Fibroblast of skin of abdomen (primary cell): ENCODE results near the gene OPCML.

ENCODE experiments used
- DNase-seq: peaks from one replicate; pipeline ENCODE4 v3.0.0-alpha.2; 2013

OPCML gene

GRCh38 chr11:133118563-133119268, 413.6 kb downstream of the OPCML start:
- DNase-seq: no peak

GRCh38 chr11:133115099-133115498, 417.2 kb downstream of the OPCML start:
- no peak for DNase-seq

DNA sequence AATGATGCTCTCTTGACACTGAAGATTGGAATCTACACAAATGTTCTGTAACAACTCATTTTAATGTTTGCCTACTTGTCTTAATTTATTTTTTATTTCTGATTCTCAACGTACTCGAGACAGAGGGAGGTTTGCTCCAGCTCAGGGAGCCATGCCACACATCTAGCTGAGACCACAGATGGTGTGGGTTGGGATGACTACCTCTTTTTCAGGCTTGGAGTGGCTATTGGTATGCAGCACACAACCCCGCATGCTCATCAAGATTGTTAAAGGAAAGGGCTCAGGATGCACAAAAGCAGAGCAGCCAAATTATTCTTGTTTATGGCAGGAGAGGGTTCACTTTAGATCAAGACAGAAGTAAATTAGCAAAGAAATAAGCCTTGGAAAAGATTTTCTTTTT, 424.5 kb downstream of the OPCML start:
- DNase-seq: no peak

DNA sequence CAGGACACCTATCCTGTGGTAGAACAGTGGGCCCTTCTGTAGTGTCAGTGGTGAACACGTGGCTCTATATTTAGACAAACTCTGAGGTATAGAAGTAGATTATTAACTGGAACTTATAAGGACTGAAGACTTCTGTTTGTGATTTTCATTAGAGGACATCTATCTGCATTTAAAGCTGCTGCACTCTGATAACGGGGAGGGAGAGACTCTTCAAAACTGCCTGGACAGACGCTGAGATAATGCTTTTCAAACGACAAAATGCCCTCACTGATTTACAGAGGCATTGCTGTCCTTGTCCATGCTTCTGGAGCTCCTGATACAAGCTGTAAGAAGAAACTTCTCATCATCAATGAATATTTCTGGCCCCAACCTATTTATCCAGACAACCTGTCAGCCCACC, 425.2 kb downstream of the OPCML start:
- DNase-seq: no peak

- DNase-seq: no peak
Measured at GRCh38 chr11:133106417-133106816, 425.9 kb downstream of the OPCML start.

DNA sequence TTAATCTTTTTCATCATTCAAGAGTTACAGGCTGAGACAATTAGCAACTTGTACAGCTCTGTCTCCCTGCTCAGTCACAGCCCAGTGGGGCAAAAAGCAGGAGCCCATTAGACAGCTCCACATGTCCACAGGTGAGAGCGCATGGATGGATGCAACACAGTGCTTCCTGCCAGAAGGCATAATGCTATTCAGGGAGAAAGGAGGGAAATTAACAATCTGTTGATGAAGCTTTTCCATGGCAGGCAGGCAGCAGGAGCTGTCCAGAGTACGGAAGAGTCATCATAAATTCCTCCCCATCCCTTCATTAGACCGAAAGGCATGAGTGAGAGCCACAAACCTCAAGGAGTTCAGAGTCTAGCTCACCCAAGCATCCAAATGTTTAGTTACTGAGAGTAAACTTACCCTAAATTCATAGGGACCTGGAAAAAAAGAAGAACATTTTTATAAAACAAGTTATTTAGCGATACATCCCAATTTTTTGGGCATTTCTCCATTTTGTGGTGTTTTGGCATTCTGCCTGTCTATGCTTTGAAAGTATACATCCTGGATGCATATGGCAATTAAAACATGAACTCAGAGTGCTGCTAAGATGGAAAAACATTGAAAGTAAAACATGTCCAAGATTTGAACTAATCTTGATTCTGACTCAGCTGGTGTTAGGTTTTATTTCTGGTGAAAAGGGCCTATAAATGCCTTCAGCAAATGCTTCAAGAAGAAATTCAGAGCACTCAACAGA, 428.1 kb downstream of the OPCML start:
- DNase-seq: no peak

GRCh38 chr11:133096981-133097380, 435.3 kb downstream of the OPCML start:
- no peak for DNase-seq

DNA sequence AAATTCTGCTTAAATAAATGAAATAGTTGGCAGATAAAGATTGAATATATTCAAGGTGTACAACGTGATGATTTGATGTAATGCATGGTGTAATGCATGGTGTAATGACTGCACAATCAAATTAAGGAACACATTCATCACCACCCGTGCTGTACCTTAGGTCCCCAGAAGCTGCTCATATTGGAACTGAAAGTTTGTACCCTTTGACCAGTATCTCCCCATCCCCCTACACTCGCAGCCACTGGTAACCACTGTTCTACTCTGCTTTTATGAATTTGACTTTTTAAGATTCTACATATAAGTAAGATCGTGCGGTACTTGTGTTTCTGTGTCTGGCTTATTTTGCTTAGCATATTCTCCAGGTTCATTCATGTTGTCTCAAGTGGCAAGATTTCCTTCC, 445.8 kb downstream of the OPCML start:
- no peak for DNase-seq

- peak; percentile 65 for DNase-seq
Measured at GRCh38 chr11:133082841-133083488, 449.3 kb downstream of the OPCML start.

GRCh38 chr11:133082453-133082781, 449.9 kb downstream of the OPCML start:
- DNase-seq: peak; percentile 18

DNA sequence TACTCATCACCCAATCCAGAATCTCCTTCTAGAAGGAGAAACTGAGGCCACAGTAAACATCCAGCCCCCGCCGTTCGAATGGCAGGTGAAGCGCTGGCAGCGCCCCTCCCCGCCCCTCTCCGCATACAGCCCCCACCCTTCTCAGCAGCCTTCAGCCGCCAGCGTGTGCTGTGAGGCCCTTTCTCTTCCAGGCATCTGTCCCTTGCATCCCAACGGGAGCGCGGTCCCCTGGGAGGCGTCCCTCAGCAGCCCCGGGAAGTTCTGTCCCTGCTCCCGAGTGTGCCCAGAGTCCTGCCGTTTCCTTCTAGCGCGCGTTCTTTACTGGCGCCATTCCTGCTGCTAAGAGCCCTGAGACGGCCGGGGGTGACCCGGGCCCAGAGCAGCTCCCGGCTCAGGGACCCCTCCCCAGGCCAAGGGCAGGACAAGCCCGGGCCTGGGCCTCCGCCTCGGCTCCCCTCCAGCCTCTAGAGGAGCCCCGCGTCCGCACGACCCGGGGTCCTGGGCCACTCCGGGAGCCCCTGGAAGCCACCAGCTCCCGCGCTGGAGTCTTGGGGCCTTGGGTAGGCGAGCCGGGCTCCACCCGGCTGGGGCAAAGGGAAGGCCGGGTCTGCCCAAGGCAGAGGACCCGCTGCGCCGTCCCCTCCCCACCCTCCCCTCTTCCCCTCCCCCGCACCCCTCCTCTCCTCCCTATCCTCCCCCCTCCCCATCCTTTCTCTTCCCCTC, 450.4 kb downstream of the OPCML start:
- DNase-seq: no peak

DNA sequence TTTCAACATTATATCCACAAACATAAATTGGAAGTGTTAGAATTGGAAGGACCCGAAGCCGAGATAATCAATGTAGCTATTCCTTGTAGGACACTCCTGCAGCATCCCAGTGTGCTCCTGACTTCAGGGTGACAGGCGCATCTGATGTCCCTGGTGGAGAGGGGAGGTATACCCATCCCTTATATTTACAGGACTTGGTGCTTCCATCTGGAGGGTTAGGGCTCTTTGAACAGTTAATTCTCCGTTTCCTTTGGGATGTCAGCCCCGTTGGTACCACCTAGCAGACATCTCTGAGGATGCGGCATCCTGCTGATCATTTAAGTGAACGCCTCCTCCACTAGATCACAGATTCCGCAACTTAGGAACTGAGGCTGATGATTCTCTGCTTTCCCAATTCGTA, 451.3 kb downstream of the OPCML start:
- no peak for DNase-seq

DNA sequence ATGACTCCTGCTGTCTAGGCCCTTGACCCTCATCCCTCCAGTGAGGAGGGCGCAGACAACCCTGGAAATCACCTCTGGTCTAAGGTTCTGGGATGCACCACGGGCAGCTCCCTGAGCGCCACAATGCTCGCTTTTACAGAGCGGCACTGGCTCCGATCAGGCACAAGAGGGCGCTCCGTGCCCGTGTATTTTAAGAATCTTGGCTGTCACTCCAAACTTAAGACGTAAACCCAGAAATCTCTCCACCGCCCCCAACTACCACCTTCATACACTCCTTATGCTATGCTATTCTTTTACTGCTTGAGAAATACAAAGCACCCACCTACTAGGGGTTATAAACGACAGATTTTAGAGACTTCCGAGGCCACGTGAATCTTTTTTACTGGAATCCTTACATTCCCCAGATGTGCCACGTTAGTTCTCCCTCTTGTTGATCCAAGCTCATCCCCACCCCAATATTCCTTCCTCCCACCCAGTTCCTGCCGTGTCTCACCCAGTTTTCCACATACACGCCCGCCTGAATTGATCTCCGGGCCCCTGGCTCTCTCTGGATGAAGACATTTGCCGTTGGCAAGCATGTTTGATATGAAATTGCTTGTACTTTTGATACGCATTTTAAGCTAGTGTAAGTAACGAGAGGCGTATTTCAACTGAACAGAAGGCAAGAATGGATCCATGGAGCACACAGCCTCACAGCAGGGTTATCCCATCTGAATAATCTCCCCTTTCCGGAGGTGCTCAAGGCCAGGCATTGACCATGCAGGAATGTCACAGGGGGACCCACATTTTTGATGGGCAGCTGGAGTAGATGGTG, 453.5 kb downstream of the OPCML start:
- peak; percentile 31 for DNase-seq

DNA sequence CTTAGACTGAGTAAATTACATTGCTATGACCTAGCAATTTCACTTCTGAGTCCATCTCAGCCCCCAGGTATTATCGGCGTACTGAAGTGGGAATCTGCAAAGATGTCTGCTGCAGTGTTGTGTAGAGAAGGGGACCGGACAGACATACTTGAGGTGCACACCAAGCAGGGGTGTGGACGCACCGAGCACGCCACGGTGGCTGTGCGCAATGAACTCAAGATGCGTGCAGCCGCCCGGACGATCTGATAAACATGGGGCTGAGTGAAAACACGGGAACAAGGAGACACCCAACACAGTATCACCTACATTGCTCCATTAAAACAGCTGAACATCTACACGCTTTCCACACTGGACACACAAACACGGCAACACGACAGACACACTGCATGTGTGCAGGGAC, 454.3 kb downstream of the OPCML start:
- no peak for DNase-seq

DNA sequence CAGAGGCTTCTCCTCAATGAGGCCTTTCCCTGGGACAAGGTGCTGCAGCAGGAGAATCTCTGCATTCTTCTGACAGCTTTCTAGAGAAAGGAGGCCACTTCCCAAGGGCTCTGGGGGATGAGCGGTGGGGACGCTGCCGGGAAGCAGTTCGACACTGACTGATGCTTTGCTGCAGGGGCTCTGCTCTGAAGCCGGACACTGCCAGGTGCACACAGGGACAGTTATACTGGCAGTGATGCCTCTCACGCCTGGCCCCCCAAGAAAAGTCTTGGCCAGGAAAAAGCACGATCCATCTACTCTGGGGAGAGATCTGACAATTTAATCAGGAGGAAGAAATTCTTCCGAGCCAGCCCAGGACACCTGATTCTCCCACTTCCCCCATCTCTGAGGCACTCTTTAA, 456.9 kb downstream of the OPCML start:
- DNase-seq: no peak

- no peak for DNase-seq
Measured at GRCh38 chr11:133072858-133073582, 459.3 kb downstream of the OPCML start.

- peak; percentile 52 for DNase-seq
Measured at GRCh38 chr11:133072378-133072777, 459.9 kb downstream of the OPCML start.

DNA sequence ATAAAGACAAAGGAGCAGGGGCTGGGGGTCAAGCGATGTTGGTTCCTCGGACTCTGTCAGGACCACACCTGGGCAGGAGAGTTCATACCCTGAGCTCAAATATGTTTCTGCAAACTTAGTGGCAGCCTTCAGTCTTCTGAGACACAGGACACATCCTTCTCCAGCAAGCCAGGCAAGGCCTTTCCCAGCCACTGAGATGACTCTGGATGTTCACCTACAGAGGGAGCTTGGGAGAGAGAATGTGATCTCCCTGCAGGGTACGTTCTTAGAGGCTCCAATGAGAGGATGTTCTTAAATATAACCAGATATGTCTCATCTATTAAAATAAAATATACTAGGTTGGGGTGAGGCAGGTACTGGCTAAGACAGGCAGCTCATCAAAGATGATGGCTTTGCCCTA, 461.5 kb downstream of the OPCML start:
- no peak for DNase-seq

DNA sequence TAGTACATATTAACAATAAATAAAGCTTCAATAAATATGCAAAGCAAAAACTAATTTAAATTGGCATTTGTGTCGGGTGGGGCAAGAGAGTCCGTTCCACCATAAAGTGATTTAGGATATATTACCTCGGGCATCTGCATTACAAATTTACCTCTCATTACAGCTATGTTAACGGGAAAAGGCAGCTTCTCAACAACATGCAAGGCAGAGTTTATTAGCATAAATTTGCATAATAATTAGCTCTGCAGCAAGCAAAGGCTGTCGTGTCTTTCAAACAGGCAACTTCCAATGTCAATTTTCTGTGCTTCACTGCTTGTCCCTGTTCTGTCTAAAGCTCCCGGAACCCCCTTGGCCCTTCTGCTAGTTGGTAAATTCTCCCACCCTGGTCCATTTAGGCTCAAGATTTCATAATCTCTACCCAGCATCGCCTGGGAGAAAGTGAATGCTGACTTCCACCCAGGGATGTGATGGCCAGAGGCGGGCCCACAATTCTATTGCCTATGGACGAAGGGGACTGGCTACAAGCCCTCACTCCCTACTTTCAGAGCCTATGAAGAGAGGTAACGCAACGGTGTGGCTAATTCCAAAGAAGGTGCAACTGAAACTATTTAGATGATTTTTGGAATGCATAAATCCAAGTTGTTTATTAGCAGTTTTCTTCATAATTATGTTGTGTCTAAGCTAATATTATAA, 462.1 kb downstream of the OPCML start:
- no peak for DNase-seq

DNA sequence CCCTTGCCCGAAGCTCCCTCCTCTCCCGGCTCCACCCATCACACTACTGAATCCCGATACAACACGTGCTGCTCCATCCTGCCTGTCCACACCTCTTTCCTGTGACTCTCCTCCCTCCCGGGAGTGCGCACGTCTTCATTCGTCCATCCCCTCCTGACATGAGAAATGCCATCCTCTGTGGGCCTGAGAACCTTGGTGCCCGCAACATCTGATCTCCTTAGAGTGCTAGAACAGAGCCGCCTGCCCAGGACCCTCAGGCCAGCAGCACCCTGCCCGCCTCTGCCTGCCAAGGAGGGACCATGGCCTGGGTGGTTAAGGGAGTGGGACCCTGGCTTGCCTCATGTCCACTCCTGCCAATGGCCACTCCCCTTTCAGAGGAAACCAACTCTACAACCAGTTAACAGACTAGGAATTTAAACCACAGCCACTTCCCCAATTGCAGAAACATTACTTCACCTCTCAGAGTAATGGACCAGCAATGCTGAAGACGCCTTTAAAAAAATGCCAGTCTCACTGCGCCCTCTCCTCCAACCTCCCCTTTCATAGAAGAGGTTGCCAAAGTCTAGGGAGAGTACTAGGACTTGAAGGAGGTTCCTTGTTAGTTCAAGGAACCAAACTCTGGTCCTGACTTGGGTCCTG, 466.3 kb downstream of the OPCML start:
- DNase-seq: peak; percentile 71

- no peak for DNase-seq
Measured at GRCh38 chr11:133064961-133065360, 467.3 kb downstream of the OPCML start.
